GM23338 (cell line): Measurements from ENCODE around the gene ABR.

Experiments used
- CREB1 ChIP-seq: fragments of 250-450 bp; sonication (Bioruptor Pico); IDR thresholded peaks from 2 replicates; pipeline ENCODE4 v1.5.0; 2020; ENCODE audit warnings: low read depth, mild to moderate bottlenecking, moderate library complexity
- CTCF ChIP-seq, 2 experiments: fragments of 200-600 bp in 1 of 2; sonication (generic) in 1 of 2; conservative IDR thresholded peaks; 2 replicates each; pipeline versions ENCODE4 v1.5.1 to v1.6.1; 2016 to 2017; ENCODE audit warnings: antibody characterized with exemption in 2 of 2, low read depth in 2 of 2, mild to moderate bottlenecking in 2 of 2, moderate library complexity in 1 of 2
- ETS1 ChIP-seq: IDR thresholded peaks from 2 replicates; pipeline ENCODE4 v1.6.1; 2016; ENCODE audit warnings: antibody characterized with exemption
- EZH2 ChIP-seq: fragments of 200-600 bp; sonication (generic); IDR thresholded peaks from one replicate; pipeline ENCODE4 v1.8.0; 2017; ENCODE audit warnings: antibody characterized with exemption, mild to moderate bottlenecking, low read depth; ENCODE audit not compliant: unreplicated experiment
- EZH2phosphoT487 ChIP-seq: fragments of 200-600 bp; sonication (generic); IDR thresholded peaks from one replicate; pipeline ENCODE4 v1.8.1; 2018; ENCODE audit warnings: antibody characterized with exemption; ENCODE audit not compliant: unreplicated experiment
- JUNB ChIP-seq: IDR thresholded peaks from one replicate; pipeline ENCODE4 v1.6.1; 2016; ENCODE audit warnings: antibody characterized with exemption; ENCODE audit not compliant: unreplicated experiment
- NANOG ChIP-seq: IDR thresholded peaks from 2 replicates; pipeline ENCODE4 v1.6.1; 2016; ENCODE audit warnings: antibody characterized with exemption, borderline replicate concordance
- POLR2AphosphoS5 ChIP-seq: IDR thresholded peaks from 2 replicates; pipeline ENCODE4 v1.6.1; 2016; ENCODE audit warnings: antibody characterized with exemption, low read depth
- REST ChIP-seq: IDR thresholded peaks from one replicate; pipeline ENCODE4 v1.6.1; 2018; ENCODE audit warnings: antibody characterized with exemption; ENCODE audit not compliant: unreplicated experiment
- STAT1 ChIP-seq: IDR thresholded peaks from one replicate; pipeline ENCODE4 v1.6.1; 2016; ENCODE audit warnings: antibody characterized with exemption; ENCODE audit not compliant: unreplicated experiment
- ZNF114 ChIP-seq: fragments of 250-450 bp; sonication (Bioruptor Pico); IDR thresholded peaks from 2 replicates; pipeline ENCODE4 v1.5.0; 2020; ENCODE audit warnings: mild to moderate bottlenecking, moderate library complexity
- ZNF462 ChIP-seq: fragments of 250-450 bp; sonication (Bioruptor Pico); IDR thresholded peaks from 2 replicates; pipeline ENCODE4 v1.5.0; 2020; ENCODE audit warnings: mild to moderate bottlenecking, moderate library complexity

DNA sequence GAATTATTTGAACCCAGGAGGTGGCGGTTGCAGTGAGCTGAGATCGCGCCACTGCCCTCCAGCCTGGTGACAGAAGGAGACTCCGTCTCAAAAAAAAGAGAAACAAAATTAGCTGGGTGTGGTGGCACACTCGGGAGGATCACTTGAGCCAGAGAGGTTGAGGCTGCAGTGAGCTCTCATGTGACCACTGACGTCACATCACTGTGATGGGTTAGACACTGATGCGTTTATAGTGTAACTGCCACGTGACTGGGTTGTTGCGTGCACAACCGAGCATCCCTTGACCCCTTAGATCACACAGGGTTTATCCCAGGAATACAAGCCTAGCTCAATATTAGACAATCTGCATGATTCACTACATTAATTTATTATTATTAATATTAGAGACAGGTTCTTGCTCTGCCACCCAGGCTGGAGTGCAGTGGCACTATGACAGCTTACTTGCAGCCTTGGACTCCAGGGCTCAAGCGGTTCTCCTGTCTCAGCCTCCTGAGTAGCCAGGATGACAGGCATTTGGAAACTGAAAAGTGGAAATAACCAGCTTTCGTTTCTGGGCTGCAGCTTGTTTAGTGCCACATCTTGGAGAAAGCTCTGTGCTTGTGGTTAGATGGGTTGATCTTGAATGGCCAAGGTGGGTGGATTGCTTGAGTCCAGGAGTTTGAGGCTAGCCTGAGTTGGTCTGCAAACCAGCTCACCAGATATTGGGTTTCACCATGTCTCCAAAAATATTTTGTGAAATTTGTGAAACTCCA is 26.4 kb upstream of the ABR start:
- TF ChIP-seq CTCF (conservative IDR thresholded peaks at IDR 0.05; ENCODE audit: low read depth in 2 of 2) (no peak), REST (no peak), POLR2AphosphoS5 (no peak), EZH2 (no peak), STAT1 (no peak), EZH2phosphoT487 (no peak), ZNF114 (no peak), JUNB (no peak), ZNF462 (CRISPR knock-in tag) (no peak), ETS1 (no peak), CREB1 (CRISPR knock-in tag) (no peak), NANOG (no peak)
